Activated CD4-positive, alpha-beta T cell treated with anti-CD3 and anti-CD28 coated beads, Interleukin-2, amount 10 ng/mL, durations not matched to agents 7 days and 5 days (primary cell): ENCODE data around the gene PLXNA1. TPM values are rescaled to one million over a fixed set of nuclear protein-coding genes. Genes with fewer than 3 reads are reported as not detected.

Source experiments
- CTCF ChIA-PET: fragments of 350-600 bp; sonication (Branson Sonifier 250); formaldehyde crosslinking; loops from one replicate; lab custom pipeline; 2021; ENCODE audit warnings: antibody characterized with exemption; lab: Charles Lee
- POLR2A ChIA-PET: fragments of 350-600 bp; sonication (Branson Sonifier 250); formaldehyde crosslinking; loops from one replicate; lab custom pipeline; 2021; ENCODE audit warnings: antibody characterized with exemption; lab: Charles Lee
- DNase-seq: peaks from one replicate; pipeline ENCODE4 v3.0.0-alpha.2; 2020
- H3K27ac Mint-ChIP-seq: one replicate; pipeline ENCODE4 v1.8.0; 2021; ENCODE audit warnings: mild to moderate bottlenecking, moderate library complexity, mixed read lengths
- H3K27me3 Mint-ChIP-seq: one replicate; pipeline ENCODE4 v1.8.0; 2021; ENCODE audit warnings: mixed read lengths
- H3K36me3 Mint-ChIP-seq: one replicate; pipeline ENCODE4 v1.8.0; 2021; ENCODE audit warnings: low read depth, mixed read lengths
- H3K4me1 Mint-ChIP-seq: one replicate; pipeline ENCODE4 v1.8.0; 2021; ENCODE audit warnings: mixed read lengths
- H3K4me3 Mint-ChIP-seq: one replicate; pipeline ENCODE4 v1.8.0; 2021; ENCODE audit warnings: mild to moderate bottlenecking, moderate library complexity, mixed read lengths
- H3K9me3 Mint-ChIP-seq: one replicate; pipeline ENCODE4 v1.8.0; 2021; ENCODE audit warnings: mixed read lengths
- total RNA-seq, 2 experiments: library from RNA; stranded (reverse); gene quantifications; one replicate each; pipeline ENCODE4 v1.2.3, GENCODE V29; 2021

The PLXNA1 gene
- total RNA-seq, 2 experiments from 2014 or later, result 3.8 to 3.9 TPM

DNA sequence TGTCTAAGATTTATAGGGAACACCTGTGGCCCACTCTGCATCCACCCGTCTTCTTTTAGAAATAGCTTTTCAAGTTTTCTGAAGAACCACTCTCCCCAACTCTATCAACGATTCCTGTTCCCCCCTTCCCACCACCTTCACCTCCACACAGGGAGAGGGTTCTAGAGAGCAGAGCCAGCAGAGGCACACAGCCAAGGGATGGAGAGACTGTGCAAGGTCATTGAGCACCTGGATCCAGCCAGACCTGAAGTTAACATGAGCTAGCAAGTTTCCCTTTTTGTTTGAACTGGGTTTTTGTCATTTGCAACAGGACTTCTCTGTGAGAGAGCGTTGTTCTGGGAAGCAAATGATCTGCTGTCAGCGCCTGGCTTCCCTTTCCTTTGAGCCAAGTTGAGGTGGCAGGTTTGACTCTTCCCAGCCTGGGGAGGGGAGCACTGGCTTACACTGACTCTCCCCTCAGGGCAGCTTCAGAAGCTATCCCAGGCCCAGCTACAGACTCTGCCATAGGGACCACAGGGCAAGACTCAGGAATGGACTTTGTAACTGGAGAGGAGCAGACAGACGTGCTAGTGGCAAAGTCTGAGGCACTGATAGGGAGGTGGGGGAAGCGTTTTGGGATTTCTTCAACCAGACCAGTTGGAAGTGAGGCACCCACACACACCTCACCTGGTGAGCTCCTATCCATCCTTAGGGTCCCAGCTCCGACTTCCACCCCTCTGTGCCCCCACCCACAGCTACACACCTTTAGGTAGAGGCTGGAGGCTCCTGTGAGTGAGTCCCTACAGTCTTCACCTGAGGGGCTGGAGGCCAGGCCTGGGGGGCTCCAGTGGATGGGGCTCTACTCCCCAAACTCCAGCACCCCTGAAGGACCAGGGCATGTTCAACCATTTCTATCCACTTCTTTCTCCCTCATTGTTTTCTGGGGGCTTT, 19.4 kb upstream of the PLXNA1 start:
- POLR2A ChIA-PET, result interaction anchor here (0.6 kb wide), 1 partner anchor 117 kb away, joined by 3 read pairs; no protein-coding TSS in a partner anchor
- no peaks in the 10 kb centered on the region for H3K27me3 Mint-ChIP-seq

DNA sequence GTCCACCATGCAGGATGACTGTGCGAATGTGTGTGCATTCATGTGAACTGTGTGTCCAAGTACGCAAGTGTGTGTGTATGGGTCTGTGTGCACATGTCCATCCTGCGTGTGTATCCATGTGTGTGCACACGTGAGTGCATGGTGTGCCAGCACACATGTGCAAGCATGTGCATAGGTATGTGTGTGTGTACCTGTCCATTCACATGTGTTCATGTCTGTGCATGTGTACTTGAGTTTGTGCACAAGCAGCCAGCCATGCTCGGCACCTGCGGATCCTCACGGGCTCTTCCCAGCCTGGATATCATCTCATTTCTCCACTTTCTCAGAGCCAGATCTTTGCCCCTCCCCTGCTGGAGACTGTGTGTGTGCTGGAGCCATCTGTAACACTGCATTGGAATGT, 18.7 kb upstream of the PLXNA1 start:
- H3K9me3 Mint-ChIP-seq, result no peaks in the 10 kb centered on the region
- no peaks in the 10 kb centered on the region for H3K36me3 Mint-ChIP-seq
- no peak overlapping the region for H3K4me3 Mint-ChIP-seq
- DNase-seq, result no peak
- no peaks in the 10 kb centered on the region for H3K27me3 Mint-ChIP-seq
- ChIA-PET CTCF (interaction anchor here (0.6 to 1.1 kb wide), 2 partner anchors 18 to 21 kb away, joined by 3 to 5 read pairs; partner anchors contain the start of gene PLXNA1), POLR2A (interaction anchor here (0.6 kb wide), 1 partner anchor 118 kb away, joined by 3 read pairs; no protein-coding TSS in a partner anchor)
- no peaks in the 10 kb centered on the region for H3K4me1 Mint-ChIP-seq
- no peak overlapping the region for H3K27ac Mint-ChIP-seq

More for the DNA sequence above, 19.4 kb upstream of the PLXNA1 start:
- Mint-ChIP-seq H3K4me1 (no peaks in the 10 kb centered on the region), H3K36me3 (no peaks in the 10 kb centered on the region), H3K4me3 (no peak overlapping the region), H3K9me3 (no peaks in the 10 kb centered on the region), H3K27ac (no peak overlapping the region)
- no peak for DNase-seq
- CTCF ChIA-PET, result interaction anchor here (0.6 to 1.1 kb wide), 2 partner anchors 19 to 20 kb away, joined by 3 to 5 read pairs; partner anchors contain the start of gene PLXNA1

DNA sequence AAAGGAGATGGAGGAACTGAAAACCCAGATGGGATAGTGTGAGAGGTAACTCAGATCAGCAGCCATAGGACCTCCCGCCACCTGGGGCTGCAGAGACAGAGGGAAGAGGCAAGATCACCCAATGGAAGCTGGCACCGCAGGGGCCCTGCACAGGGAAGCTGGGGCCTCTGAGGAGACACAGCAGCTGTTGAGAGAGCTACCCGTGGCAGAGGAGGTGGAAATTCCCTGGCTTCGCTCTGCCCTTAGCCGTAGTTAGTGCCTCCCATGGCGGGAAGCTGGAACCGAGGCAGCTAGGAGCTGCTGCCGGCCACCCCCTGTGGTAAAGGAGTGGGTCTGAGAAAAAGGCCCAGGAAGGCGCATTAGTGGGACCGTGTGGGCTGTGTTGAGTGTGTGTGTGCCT, 18.0 kb upstream of the PLXNA1 start:
- H3K27ac Mint-ChIP-seq, result no peak overlapping the region
- DNase-seq, result no peak
- no peak overlapping the region for H3K4me3 Mint-ChIP-seq
- ChIA-PET POLR2A (no interaction called here), CTCF (interaction anchor here (0.6 kb wide), 1 partner anchor 538 kb away, joined by 3 read pairs; no protein-coding TSS in a partner anchor)
- H3K9me3 Mint-ChIP-seq, result no peaks in the 10 kb centered on the region
- H3K27me3 Mint-ChIP-seq, result no peaks in the 10 kb centered on the region
- H3K4me1 Mint-ChIP-seq, result no peaks in the 10 kb centered on the region
- no peaks in the 10 kb centered on the region for H3K36me3 Mint-ChIP-seq

DNA sequence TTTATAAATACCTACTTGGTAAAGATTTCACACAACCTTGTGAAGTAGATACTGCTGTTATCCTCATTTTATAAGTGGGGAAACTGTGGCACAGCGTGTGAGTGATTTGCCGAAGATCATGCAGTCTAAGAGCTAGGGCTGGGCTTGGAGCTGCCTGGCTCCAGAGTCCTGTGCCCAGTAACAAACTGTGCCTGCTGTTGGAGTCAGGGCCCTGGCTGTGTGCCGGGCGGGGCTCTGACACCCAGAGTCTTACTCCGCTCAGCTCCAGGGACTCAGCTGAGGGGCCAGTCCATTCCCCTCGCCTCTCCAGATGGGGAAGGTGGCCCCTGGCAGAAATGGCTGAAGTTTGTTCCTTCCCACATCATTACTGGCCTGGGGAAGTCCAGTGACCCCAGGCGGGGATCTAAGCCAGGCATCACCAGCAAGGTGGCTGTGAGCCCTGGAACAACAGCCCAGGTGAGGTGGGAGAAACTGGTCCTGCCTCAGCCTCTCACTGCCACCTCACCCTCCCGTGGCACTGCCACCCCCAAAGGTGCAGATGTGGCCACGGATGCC, 17.3 kb upstream of the PLXNA1 start:
- ChIA-PET CTCF (interaction anchor here (0.6 to 2.0 kb wide), 2 partner anchors 17 to 537 kb away, joined by 3 to 5 read pairs; partner anchors contain the start of gene PLXNA1), POLR2A (no interaction called here)
- Mint-ChIP-seq H3K4me3 (no peak overlapping the region), H3K4me1 (no peaks in the 10 kb centered on the region), H3K27me3 (no peaks in the 10 kb centered on the region), H3K27ac (no peak overlapping the region), H3K9me3 (no peaks in the 10 kb centered on the region), H3K36me3 (no peaks in the 10 kb centered on the region)
- DNase-seq, result no peak

DNA sequence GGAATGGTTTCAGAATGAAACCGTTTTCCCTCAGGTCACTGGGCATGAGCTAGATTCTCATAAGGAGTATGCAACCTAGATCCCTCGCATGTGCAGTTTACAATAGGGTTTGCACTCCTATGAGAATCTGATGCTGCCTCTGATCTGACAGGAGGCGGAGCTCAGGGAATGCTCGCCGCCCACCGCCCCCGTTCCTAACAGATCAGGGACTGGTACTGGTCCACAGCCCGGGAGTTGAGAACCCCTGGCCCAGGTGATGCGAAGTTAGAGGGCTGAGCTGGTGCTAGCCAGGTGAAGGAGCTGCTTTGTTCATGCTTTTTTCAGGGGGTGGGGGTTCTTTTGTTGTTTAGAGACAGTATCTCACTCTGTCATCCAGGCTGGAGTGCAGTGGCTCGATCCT, 15.5 kb upstream of the PLXNA1 start:
- ChIA-PET POLR2A (no interaction called here), CTCF (interaction anchor here (0.8 to 2.0 kb wide), 4 partner anchors 15 to 65 kb away, joined by 3 to 5 read pairs (median 4); partner anchors contain the start of gene PLXNA1)
- DNase-seq, result no peak
- H3K4me1 Mint-ChIP-seq, result no peaks in the 10 kb centered on the region
- no peak overlapping the region for H3K27ac Mint-ChIP-seq
- no peaks in the 10 kb centered on the region for H3K27me3 Mint-ChIP-seq
- H3K9me3 Mint-ChIP-seq, result no peaks in the 10 kb centered on the region
- no peaks in the 10 kb centered on the region for H3K36me3 Mint-ChIP-seq
- H3K4me3 Mint-ChIP-seq, result no peak overlapping the region

DNA sequence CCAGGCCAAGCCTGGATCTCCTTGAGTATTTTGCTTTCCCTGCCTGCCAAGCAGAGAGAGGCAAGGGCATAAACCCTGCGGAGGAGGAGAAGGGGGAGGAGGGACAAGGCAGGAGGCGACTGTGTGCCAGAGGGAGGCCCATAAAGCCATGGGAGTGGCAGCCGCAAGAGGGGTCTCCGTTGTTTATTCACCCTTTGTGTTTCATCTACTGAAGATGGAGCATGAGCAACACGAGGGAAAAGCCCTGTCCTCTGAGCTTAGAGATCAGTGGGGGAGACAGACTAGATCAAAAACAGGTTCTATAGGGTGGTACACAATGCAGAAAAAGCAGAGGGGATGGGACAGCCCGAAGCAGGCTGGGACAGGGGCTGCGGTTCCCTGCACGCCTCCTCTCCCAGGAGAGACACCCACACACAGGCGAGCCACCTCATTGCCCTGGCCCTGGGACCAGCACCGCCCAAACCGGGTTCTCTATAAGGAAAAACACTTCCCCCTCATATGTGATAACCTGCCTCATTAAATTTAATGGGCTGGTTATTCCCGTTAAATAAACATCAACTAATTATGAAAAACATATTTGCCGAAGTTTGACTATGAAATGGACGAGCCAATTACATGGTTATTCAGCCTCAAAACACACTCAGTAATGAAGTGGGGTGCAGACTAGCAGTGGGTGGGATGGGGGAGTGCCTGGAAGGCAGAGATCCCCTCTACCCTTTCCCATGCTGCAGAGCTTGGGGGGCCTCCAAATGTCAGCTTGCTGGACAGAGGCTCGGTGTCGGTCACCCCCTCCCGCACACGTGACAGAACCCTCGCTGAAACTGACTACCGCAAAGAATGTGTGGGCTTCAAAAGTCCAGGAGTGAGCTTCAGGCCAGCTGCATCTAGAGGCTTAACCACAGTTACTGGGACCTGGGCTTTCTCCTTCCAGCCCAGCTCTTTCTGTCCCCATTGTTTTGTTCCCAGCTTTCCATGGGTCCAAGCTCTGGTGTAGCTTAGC, 14.2 kb upstream of the PLXNA1 start:
- Mint-ChIP-seq H3K27ac (no peak overlapping the region), H3K4me3 (no peak overlapping the region), H3K4me1 (no peaks in the 10 kb centered on the region), H3K9me3 (no peaks in the 10 kb centered on the region), H3K27me3 (no peaks in the 10 kb centered on the region), H3K36me3 (no peaks in the 10 kb centered on the region)
- POLR2A ChIA-PET, result no interaction called here
- DNase-seq, result no peak
- CTCF ChIA-PET, result interaction anchor here (1.5 to 1.6 kb wide), 2 partner anchors 14 to 20 kb away, joined by 4 read pairs; partner anchors contain the start of gene PLXNA1

DNA sequence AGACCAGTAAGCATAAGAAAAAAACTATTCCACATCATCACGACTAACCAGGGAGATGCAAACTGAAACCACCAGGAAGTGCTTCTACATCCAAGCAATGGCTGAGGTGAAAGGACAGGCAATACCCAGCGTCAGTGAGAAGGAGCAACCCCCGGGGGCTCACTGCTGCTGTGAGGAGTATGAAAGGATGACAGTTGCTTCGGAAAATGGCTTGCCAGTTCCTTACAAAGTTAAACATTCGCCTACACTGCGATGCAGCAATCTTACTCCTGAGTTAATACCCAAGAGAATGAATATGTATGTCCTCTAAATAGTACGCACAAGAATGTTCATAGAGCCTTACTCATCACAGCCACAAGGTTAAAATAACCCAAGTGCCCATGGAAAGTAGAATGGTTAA, 13.3 kb upstream of the PLXNA1 start:
- ChIA-PET POLR2A (no interaction called here), CTCF (interaction anchor here (0.8 to 1.6 kb wide), 2 partner anchors 13 to 49 kb away, joined by 3 to 4 read pairs; partner anchors contain the start of gene PLXNA1)
- H3K9me3 Mint-ChIP-seq, result peaks cover 3% of the 10 kb centered on the region
- no peak for DNase-seq
- H3K36me3 Mint-ChIP-seq, result no peaks in the 10 kb centered on the region
- H3K4me3 Mint-ChIP-seq, result no peak overlapping the region
- no peaks in the 10 kb centered on the region for H3K4me1 Mint-ChIP-seq
- no peak overlapping the region for H3K27ac Mint-ChIP-seq
- peaks cover 2% of the 10 kb centered on the region for H3K27me3 Mint-ChIP-seq

DNA sequence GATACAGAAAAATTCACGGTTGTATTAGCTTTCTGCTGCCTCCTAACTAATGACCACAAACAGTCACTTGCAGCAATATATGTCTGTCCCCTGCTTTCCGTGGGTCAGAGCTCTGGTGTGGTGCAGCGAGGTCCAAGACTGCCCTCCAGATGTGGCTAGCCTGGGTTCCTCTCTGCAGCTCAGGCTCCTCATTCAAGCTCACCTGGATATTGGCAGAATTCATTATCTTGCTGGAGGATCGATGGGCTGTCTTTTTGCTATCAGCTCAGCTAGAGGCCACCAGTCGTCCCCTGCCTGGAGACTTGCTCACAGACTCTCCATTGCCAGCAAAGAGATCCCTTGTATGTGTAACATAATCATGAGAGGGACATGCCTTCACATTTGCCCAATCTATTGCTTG, 12.8 kb upstream of the PLXNA1 start:
- no peak overlapping the region for H3K4me3 Mint-ChIP-seq
- ChIA-PET POLR2A (no interaction called here), CTCF (interaction anchor here (0.8 kb wide), 1 partner anchor 50 kb away, joined by 3 read pairs; no protein-coding TSS in a partner anchor)
- H3K36me3 Mint-ChIP-seq, result no peaks in the 10 kb centered on the region
- peaks cover 7% of the 10 kb centered on the region for H3K9me3 Mint-ChIP-seq
- H3K4me1 Mint-ChIP-seq, result no peaks in the 10 kb centered on the region
- H3K27me3 Mint-ChIP-seq, result peaks cover 4% of the 10 kb centered on the region
- no peak overlapping the region for H3K27ac Mint-ChIP-seq
- DNase-seq, result no peak

DNA sequence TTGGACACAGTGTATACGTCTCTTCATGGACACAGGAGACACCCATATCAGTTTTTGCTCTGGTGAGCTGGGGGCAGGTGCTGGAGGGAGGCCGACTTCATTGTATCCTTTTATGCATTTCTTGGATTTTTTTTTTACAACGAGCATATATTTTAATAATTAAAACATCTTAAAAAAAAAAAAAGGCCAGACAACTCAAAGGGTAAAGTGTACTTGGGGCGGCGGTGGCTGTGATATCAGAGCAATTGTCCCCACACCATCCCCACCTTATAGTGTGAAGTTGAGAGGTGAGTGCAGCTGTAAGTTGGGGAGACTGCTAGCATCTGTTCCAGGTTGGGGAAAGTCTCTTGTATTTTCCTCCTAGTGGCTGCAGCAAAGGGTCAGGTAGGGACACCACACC, 12.0 kb upstream of the PLXNA1 start:
- POLR2A ChIA-PET, result no interaction called here
- Mint-ChIP-seq H3K36me3 (no peaks in the 10 kb centered on the region), H3K4me3 (no peak overlapping the region), H3K27ac (no peak overlapping the region), H3K27me3 (peaks cover 7% of the 10 kb centered on the region), H3K9me3 (peaks cover 9% of the 10 kb centered on the region), H3K4me1 (no peaks in the 10 kb centered on the region)
- no peak for DNase-seq
- CTCF ChIA-PET, result interaction anchor here (1.0 to 2.0 kb wide), 3 partner anchors 9 to 43 kb away, joined by 3 to 5 read pairs (median 4); partner anchors contain the start of gene PLXNA1

DNA sequence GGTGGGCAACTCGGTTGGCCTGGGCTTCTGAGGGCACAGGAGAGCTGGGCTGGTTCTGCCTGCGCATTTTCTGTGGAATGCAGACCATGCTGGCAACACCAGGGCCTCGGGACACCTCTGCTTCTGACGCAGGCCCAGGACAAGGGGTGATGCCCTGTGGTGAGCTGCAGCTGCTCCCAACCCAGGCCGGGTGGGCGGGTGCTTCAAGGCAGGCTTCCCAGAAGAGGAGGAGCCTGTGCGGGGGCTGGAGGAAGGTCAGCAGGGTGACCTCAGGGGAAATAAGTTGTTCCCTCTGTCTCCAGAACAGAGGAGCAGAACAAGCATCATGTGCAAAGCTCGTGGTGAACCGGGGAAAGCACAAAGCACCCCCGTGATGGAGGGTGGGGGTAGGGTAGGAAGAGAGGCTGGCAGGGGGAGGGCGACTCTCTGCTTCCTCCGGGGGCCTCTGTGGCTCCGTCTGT, 11.0 kb upstream of the PLXNA1 start:
- DNase-seq, result no peak
- H3K4me1 Mint-ChIP-seq, result no peaks in the 10 kb centered on the region
- peaks cover 9% of the 10 kb centered on the region for H3K9me3 Mint-ChIP-seq
- no peak overlapping the region for H3K27ac Mint-ChIP-seq
- CTCF ChIA-PET, result interaction anchor here (0.7 to 2.0 kb wide), 4 partner anchors 10 to 44 kb away, joined by 3 to 5 read pairs (median 4); partner anchors contain the start of gene PLXNA1
- peaks cover 7% of the 10 kb centered on the region for H3K27me3 Mint-ChIP-seq
- no peak overlapping the region for H3K4me3 Mint-ChIP-seq
- no peaks in the 10 kb centered on the region for H3K36me3 Mint-ChIP-seq
- POLR2A ChIA-PET, result no interaction called here

DNA sequence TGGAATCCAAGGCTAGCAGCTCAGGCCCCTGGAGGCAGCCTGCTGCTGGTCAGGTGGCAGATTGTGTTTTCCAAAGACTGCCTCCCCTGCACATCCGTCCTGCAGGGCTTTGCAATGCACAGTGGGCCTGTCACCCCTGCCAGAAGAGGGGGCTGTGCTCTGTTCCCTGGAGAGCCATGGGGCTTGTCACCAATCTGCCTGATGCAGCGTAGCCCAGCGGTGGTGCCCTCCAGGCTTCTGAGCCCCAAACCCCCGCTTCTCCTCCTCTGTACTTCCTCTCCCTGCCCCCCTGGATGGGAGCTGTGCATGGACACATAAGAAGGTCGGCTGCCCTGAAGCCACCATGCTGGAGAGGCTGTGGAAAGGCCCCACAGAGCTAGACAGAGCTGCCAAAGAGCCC, 10.0 kb upstream of the PLXNA1 start:
- Mint-ChIP-seq H3K27me3 (peaks cover 7% of the 10 kb centered on the region), H3K36me3 (no peaks in the 10 kb centered on the region), H3K4me3 (no peak overlapping the region), H3K9me3 (peaks cover 9% of the 10 kb centered on the region), H3K4me1 (no peaks in the 10 kb centered on the region), H3K27ac (no peak overlapping the region)
- no peak for DNase-seq
- CTCF ChIA-PET, result interaction anchor here (2.3 kb wide), 1 partner anchor 9 kb away, joined by 10 read pairs; the partner anchor contains the start of gene PLXNA1
- POLR2A ChIA-PET, result no interaction called here
